ENCODE measurements around the gene ETF1. TPM values are rescaled to one million over a fixed set of nuclear protein-coding genes. Genes with fewer than 3 reads are reported as not detected.

The ETF1 gene
- 95.4 TPM for polyA plus RNA-seq (2013)

DNA sequence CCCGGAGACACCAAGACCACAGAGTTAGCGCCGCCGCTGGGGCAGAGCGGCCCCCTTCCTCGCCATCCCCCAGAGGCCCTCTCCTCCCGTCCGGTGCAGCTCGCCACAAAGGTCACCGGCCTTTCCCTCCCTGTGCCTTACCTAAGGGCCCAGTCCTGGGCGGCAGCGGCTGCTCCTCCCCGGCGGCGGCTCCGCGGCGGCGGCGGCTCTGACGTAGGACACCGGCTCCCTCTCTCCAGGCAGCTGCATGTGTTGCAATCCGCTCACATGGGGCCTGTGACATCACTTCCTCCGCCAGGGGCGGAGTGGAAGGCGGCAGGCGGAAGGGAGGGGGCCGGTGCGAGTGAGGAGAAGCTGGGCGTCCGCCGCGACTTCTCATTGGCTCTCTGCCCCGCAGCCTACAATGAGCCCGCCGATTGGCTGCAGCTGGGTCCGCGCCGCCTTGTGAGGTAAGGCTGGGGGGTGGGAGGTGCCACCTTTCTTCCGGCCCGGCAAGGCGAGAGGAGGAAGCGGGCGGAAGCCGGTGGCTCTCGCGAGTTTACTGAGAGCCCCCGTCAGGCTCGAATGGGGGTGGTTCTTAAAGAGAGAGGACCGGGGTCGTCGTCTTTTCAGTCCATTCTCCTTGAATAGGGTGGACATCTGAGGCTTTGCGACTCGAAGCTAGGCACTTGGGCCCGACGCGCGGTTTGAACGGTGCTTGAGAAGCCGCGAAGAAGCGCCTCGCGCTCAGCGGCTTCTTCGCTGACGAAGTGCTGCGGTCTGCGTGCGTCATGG lies at the start of gene ETF1:
TSS of gene ETF1 (minus strand) at position 281 of the 774 bp plus-strand sequence. CDS start 318 bp downstream, outside the sequence.
- DNase-seq = peak; percentile 100
- ChIA-PET CTCF (interaction anchor here (0.9 to 4.8 kb wide), 9 partner anchors 8 to 302 kb away, joined by 3 to 14 read pairs (median 4); no protein-coding TSS in a partner anchor), POLR2A (interaction anchor here (0.5 to 3.3 kb wide), 9 partner anchors 9 to 820 kb away, joined by 3 to 14 read pairs (median 4); partner anchors contain the start of genes EGR1 and HSPA9)
- H3K9me3 ChIP-seq (ENCODE audit: control extremely low read depth in 1 of 5, control insufficient read depth in 4 of 5, insufficient read depth in 2 of 5, low read depth in 1 of 5, low read length in 4 of 5) = no peaks in the 10 kb centered on the region
- no peaks in the 10 kb centered on the region for H3K27me3 ChIP-seq (replicated peaks in 2 of 5; ENCODE audit: control insufficient read depth in 4 of 5, insufficient read depth in 5 of 5, low read length in 4 of 5)
- H3K36me3 ChIP-seq (ENCODE audit: control insufficient read depth in 4 of 4, insufficient read depth in 4 of 4, low read length in 3 of 4) = peaks cover 0 to 16% (median 2%) of the 10 kb centered on the region in 4 experiments
- H3K4me1 ChIP-seq (ENCODE audit: control extremely low read depth in 1 of 4, control insufficient read depth in 4 of 4, insufficient read depth in 4 of 4, low read length in 3 of 4) = peaks cover 23 to 49% (median 36%) of the 10 kb centered on the region in 4 experiments
- H3K27ac ChIP-seq (ENCODE audit: insufficient read depth in 1 of 2, low read depth in 1 of 2, low read length in 2 of 2, poor library complexity in 1 of 2, severe bottlenecking in 2 of 2) = peak within 1 kb of the TSS; percentile 100
- H3K4me3 ChIP-seq (ENCODE audit: control insufficient read depth in 1 of 7, extremely low read depth in 1 of 7, insufficient read depth in 4 of 7, low read depth in 2 of 7, low read length in 6 of 7) = peak within 1 kb of the TSS; percentile 87 to 99 (median 98)
- WGBS (ENCODE audit: insufficient coverage) = under 1% methylated on average over 41 of the region's 70 CpGs

DNA sequence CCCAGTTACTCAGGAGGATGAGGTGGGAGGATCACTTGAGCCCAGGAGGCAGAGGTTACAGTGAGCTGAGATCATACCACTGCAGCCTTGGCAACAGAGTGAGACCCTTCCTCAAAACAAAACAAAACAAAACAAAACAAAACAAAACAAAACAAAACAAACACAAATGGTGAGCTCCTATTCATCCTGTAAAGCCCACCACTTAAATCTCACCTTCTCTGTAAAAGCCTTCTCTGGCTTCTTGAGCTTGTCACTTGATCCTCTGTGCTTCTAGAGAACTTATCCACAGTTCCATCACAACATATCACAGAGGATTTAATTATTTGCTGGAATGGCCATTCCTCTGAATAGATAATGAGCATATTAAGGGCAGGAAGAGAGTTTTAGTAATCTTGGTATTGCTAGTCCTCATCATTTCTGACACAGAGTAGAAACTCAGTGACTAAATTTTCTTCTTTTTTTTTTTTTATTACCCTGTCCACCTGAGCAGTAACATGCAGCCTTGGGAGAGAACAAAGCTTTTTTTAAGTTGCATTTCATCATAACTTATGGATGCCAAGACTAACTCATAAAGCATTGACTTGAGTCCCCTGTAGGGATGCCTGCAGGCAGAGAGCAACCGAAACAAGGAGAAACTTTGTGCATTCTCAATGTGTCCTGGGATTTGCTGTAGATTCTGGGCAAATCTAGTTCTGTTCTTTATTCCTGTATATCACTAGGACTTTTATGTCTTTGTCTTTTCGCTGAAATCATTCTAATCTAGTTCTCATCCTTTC lies 45.2 kb upstream of the ETF1 start:
- Histone ChIP-seq H3K4me3 (ENCODE audit: control insufficient read depth in 1 of 7, extremely low read depth in 1 of 7, insufficient read depth in 4 of 7, low read depth in 2 of 7, low read length in 6 of 7) (no peak overlapping the region), H3K27ac (ENCODE audit: insufficient read depth in 1 of 2, low read depth in 1 of 2, low read length in 2 of 2, poor library complexity in 1 of 2, severe bottlenecking in 2 of 2) (no peak overlapping the region), H3K36me3 (ENCODE audit: control insufficient read depth in 4 of 4, insufficient read depth in 4 of 4, low read length in 3 of 4) (no peaks in the 10 kb centered on the region), H3K27me3 (replicated peaks in 2 of 5; ENCODE audit: control insufficient read depth in 4 of 5, insufficient read depth in 5 of 5, low read length in 4 of 5) (no peaks in the 10 kb centered on the region), H3K4me1 (ENCODE audit: control extremely low read depth in 1 of 4, control insufficient read depth in 4 of 4, insufficient read depth in 4 of 4, low read length in 3 of 4) (no peaks in the 10 kb centered on the region), H3K9me3 (ENCODE audit: control extremely low read depth in 1 of 5, control insufficient read depth in 4 of 5, insufficient read depth in 2 of 5, low read depth in 1 of 5, low read length in 4 of 5) (no peaks in the 10 kb centered on the region)
- ChIA-PET POLR2A (no interaction called here), CTCF (interaction anchor here (1.5 kb wide), 1 partner anchor 9 kb away, joined by 5 read pairs; no protein-coding TSS in a partner anchor)
- no peak for DNase-seq
- WGBS (ENCODE audit: insufficient coverage) = 100% methylated on average over 1 of the region's 2 CpGs

DNA sequence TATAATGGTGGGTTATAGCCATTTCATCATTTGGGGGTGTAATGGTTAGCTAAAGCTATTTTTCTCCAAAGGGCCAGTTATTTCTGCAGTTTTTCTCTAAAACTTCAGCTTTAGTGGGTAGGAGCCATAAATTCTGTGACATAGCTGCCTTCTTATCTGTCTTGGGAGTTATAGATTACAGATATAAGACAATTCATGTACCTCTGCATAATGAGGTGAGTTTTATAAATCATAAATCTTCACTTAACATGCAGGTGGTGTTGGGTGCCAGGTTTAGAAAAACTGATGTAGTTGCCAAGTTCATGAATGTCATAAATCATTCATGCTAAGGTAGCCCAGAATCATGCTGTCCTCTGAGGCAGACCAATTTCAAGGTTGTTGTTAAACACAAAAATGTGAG lies 42.1 kb upstream of the ETF1 start:
- no peak overlapping the region for H3K4me3 ChIP-seq (ENCODE audit: control insufficient read depth in 1 of 7, extremely low read depth in 1 of 7, insufficient read depth in 4 of 7, low read depth in 2 of 7, low read length in 6 of 7)
- no peaks in the 10 kb centered on the region for H3K27me3 ChIP-seq (replicated peaks in 2 of 5; ENCODE audit: control insufficient read depth in 4 of 5, insufficient read depth in 5 of 5, low read length in 4 of 5)
- DNase-seq = no peak
- no peak overlapping the region for H3K27ac ChIP-seq (ENCODE audit: insufficient read depth in 1 of 2, low read depth in 1 of 2, low read length in 2 of 2, poor library complexity in 1 of 2, severe bottlenecking in 2 of 2)
- H3K9me3 ChIP-seq (ENCODE audit: control extremely low read depth in 1 of 5, control insufficient read depth in 4 of 5, insufficient read depth in 2 of 5, low read depth in 1 of 5, low read length in 4 of 5) = no peaks in the 10 kb centered on the region
- H3K4me1 ChIP-seq (ENCODE audit: control extremely low read depth in 1 of 4, control insufficient read depth in 4 of 4, insufficient read depth in 4 of 4, low read length in 3 of 4) = peaks cover 0 to 2% (median 0%) of the 10 kb centered on the region in 4 experiments
- H3K36me3 ChIP-seq (ENCODE audit: control insufficient read depth in 4 of 4, insufficient read depth in 4 of 4, low read length in 3 of 4) = no peaks in the 10 kb centered on the region
- POLR2A ChIA-PET = interaction anchor here (1.0 kb wide), 1 partner anchor 9 kb away, joined by 3 read pairs; no protein-coding TSS in a partner anchor
- CTCF ChIA-PET = interaction anchor here (0.9 to 1.5 kb wide), 4 partner anchors 9 to 54 kb away, joined by 3 to 5 read pairs (median 4); no protein-coding TSS in a partner anchor

DNA sequence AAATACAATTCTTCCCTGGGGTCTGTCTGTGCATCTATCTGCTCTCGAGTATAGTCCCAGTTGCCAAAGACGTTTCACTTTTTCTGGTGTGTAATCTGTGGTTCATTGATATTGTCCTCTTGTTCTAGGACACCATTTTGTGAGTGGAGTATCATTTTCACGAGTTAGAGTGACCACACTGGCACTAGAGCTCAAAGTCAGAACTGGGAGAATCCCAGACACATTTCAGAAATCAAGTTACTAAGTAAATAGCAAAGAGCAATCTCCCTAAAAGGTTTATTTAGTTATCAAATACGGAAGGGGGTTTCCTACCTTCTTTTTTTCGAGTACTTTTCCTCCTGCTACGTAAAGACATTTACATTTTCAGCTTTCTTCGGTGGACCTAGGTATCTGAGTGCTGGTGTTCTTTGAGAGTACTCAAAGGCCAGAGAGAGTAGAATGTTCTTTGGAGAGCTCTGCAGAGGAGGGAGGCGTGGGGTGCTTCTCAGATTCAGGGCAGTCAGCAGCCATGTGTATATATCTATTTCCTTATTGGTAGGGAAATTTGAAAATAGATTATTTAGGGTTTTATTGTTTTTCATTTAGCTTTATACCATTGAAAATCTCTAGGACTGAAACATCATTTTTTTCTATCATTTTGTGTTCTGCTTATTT lies 41.1 kb upstream of the ETF1 start:
- Histone ChIP-seq H3K27ac (ENCODE audit: insufficient read depth in 1 of 2, low read depth in 1 of 2, low read length in 2 of 2, poor library complexity in 1 of 2, severe bottlenecking in 2 of 2) (no peak overlapping the region), H3K4me1 (ENCODE audit: control extremely low read depth in 1 of 4, control insufficient read depth in 4 of 4, insufficient read depth in 4 of 4, low read length in 3 of 4) (peaks cover 0 to 5% (median 2%) of the 10 kb centered on the region in 4 experiments), H3K27me3 (replicated peaks in 2 of 5; ENCODE audit: control insufficient read depth in 4 of 5, insufficient read depth in 5 of 5, low read length in 4 of 5) (no peaks in the 10 kb centered on the region), H3K36me3 (ENCODE audit: control insufficient read depth in 4 of 4, insufficient read depth in 4 of 4, low read length in 3 of 4) (no peaks in the 10 kb centered on the region), H3K4me3 (ENCODE audit: control insufficient read depth in 1 of 7, extremely low read depth in 1 of 7, insufficient read depth in 4 of 7, low read depth in 2 of 7, low read length in 6 of 7) (no peak overlapping the region), H3K9me3 (ENCODE audit: control extremely low read depth in 1 of 5, control insufficient read depth in 4 of 5, insufficient read depth in 2 of 5, low read depth in 1 of 5, low read length in 4 of 5) (no peaks in the 10 kb centered on the region)
- no peak for DNase-seq
- WGBS (ENCODE audit: insufficient coverage) = 100% methylated on average over 1 of the region's 8 CpGs
- CTCF ChIA-PET = interaction anchor here (0.9 to 1.5 kb wide), 6 partner anchors 8 to 55 kb away, joined by 3 to 5 read pairs (median 3); no protein-coding TSS in a partner anchor
- POLR2A ChIA-PET = interaction anchor here (1.0 kb wide), 1 partner anchor 8 kb away, joined by 3 read pairs; no protein-coding TSS in a partner anchor

DNA sequence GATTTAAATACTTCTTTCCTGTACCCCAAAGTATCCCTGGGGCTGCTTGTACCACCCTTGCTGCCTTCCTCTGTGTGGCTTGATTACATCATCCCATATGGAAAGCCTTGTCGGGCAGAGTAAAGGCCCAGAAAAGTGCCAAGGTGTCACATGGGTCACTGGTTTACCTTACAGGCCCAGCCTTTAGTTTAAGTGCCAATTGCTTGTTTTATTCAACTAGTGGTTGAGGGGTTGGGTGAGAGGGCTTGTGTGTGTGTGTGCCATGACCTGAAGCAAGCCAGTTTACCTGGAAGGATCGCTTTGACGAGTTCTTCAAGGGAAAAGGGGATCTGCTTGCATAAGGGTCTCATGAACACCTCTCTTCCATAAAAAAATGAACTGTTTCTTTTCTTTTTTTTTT lies 39.9 kb upstream of the ETF1 start:
- Histone ChIP-seq H3K4me1 (ENCODE audit: control extremely low read depth in 1 of 4, control insufficient read depth in 4 of 4, insufficient read depth in 4 of 4, low read length in 3 of 4) (peaks cover 0 to 5% (median 2%) of the 10 kb centered on the region in 4 experiments), H3K9me3 (ENCODE audit: control extremely low read depth in 1 of 5, control insufficient read depth in 4 of 5, insufficient read depth in 2 of 5, low read depth in 1 of 5, low read length in 4 of 5) (no peaks in the 10 kb centered on the region), H3K27ac (ENCODE audit: insufficient read depth in 1 of 2, low read depth in 1 of 2, low read length in 2 of 2, poor library complexity in 1 of 2, severe bottlenecking in 2 of 2) (no peak overlapping the region), H3K4me3 (ENCODE audit: control insufficient read depth in 1 of 7, extremely low read depth in 1 of 7, insufficient read depth in 4 of 7, low read depth in 2 of 7, low read length in 6 of 7) (no peak overlapping the region), H3K36me3 (ENCODE audit: control insufficient read depth in 4 of 4, insufficient read depth in 4 of 4, low read length in 3 of 4) (no peaks in the 10 kb centered on the region), H3K27me3 (replicated peaks in 2 of 5; ENCODE audit: control insufficient read depth in 4 of 5, insufficient read depth in 5 of 5, low read length in 4 of 5) (no peaks in the 10 kb centered on the region)
- POLR2A ChIA-PET = no interaction called here
- no peak for DNase-seq
- WGBS (ENCODE audit: insufficient coverage) = 75% methylated on average over 1 of the region's 3 CpGs
- CTCF ChIA-PET = no interaction called here

DNA sequence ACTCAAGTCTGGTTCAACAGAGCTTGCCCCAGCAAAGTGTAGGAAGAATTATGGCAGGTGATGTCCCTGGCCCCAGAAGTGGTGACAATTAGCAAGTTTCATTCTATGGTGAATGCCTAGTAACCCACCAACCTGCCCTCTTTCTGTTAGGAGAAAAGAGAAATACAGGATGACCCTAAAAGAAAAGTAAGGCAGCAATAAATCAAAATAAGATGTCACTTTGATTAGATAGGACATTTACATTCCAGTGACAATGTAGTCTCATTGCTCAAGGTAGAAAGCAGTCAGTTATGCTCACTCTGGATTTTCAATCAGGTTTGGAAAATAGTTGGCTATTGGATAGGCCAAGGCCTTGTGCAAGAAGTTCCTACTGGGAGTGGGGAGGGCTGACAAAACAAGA lies 37.7 kb upstream of the ETF1 start:
- CTCF ChIA-PET = interaction anchor here (1.4 to 2.2 kb wide), 5 partner anchors 13 to 193 kb away, joined by 5 to 9 read pairs (median 7); no protein-coding TSS in a partner anchor
- no peaks in the 10 kb centered on the region for H3K36me3 ChIP-seq (ENCODE audit: control insufficient read depth in 4 of 4, insufficient read depth in 4 of 4, low read length in 3 of 4)
- no peak overlapping the region for H3K4me3 ChIP-seq (ENCODE audit: control insufficient read depth in 1 of 7, extremely low read depth in 1 of 7, insufficient read depth in 4 of 7, low read depth in 2 of 7, low read length in 6 of 7)
- POLR2A ChIA-PET = no interaction called here
- no peak overlapping the region for H3K27ac ChIP-seq (ENCODE audit: insufficient read depth in 1 of 2, low read depth in 1 of 2, low read length in 2 of 2, poor library complexity in 1 of 2, severe bottlenecking in 2 of 2)
- no peaks in the 10 kb centered on the region for H3K27me3 ChIP-seq (replicated peaks in 2 of 5; ENCODE audit: control insufficient read depth in 4 of 5, insufficient read depth in 5 of 5, low read length in 4 of 5)
- no peak for DNase-seq
- H3K4me1 ChIP-seq (ENCODE audit: control extremely low read depth in 1 of 4, control insufficient read depth in 4 of 4, insufficient read depth in 4 of 4, low read length in 3 of 4) = peaks cover 0 to 10% (median 5%) of the 10 kb centered on the region in 4 experiments
- no peaks in the 10 kb centered on the region for H3K9me3 ChIP-seq (ENCODE audit: control extremely low read depth in 1 of 5, control insufficient read depth in 4 of 5, insufficient read depth in 2 of 5, low read depth in 1 of 5, low read length in 4 of 5)

All from common myeloid progenitor, CD34-positive (primary cell).